Measurements from ENCODE around the gene NHLRC1.
"Not testable (repeated sequence)": the region's sequence is repeated elsewhere in the genome, so short reads cannot be mapped to it uniquely, and the experiment has no call there.

The NHLRC1 gene

DNA sequence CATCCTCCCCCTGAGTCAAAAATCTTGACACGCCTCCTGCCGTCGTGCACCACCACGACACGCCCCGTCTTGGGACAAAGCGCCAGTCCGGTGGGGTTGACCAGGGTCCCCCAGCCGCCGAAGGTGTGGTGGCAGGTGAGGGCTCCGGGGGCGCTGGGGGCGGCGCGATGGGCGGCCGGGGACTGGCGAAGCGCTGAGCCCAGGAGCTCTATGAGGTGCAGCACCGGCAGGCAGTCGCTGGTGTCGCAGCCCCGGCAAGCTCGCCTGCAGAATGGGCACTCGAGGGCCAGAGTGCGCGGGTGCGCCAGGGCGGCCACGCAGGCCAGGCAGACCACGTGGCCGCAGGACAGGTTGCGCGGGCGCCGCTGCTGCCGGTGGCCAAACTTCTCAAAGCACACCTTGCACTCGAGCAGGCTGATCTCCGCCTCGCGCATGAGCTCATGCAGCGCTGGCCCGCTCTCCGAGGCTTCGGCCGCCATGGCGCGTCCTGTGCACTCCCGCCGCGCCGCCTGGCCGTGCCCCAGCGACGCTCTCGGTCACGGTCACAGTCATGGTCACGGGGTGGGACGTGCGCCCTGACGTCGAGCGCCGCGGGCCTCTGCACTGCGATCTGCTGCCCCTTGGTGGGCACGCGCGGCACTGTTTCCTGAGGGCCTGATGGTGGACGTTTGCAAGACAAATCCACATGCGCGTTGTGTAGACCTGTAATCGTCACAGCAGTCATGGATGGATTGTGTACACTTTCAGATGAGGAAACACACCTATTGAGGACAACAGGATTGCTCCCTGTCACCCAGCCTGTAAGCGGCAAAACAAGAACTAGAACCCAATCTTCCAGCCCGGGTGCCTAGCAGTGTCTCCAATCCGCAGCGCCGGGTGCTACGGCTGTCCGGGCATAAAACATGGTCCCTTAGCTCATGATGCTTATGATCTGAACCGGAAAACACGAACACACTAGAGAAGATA lies at the start of gene NHLRC1:
Gene NHLRC1 (minus strand): TSS at position 550 of the 966 bp plus-strand sequence. CDS start 71 bp downstream, at position 479.
- DNase-seq = peak; percentile 78

DNA sequence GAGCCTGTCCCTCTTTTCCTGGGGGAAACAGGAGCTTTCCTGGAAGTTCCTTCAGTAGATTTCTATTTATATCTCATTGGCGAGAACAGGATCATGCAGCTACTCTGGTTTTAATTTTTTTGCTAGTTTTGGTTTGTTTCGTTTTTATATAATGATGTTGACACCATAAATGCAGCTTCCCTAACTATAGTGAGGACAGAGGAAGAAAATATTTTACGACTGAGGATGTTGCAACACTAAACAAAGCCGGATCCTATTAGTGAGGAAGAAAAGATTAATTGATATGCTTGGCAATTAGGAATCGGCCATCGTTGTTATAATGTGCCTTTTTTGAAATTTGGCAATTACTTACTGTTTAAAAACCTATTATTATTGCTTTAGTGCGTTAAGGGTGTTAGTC lies 49.4 kb upstream of the NHLRC1 start:
- DNase-seq = no peak

DNA sequence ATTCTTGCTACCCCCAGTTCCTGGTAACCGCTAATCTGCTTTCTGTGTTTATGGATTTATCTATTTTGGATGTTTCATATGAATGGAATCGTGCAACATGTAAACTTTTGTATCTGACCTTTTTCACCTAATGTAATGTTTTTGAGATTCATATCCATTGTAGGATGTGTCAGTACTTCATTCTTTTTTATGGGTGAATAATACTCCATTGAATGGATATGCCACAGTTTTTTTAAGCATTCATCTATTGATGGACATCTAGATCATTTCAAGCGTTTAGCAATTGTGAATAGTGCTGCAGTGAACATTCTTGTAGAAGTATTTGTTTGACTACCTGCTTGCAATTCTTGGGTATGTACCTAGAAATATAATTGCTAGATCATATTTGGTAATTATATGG lies 45.8 kb upstream of the NHLRC1 start:
- no peak for DNase-seq

DNA sequence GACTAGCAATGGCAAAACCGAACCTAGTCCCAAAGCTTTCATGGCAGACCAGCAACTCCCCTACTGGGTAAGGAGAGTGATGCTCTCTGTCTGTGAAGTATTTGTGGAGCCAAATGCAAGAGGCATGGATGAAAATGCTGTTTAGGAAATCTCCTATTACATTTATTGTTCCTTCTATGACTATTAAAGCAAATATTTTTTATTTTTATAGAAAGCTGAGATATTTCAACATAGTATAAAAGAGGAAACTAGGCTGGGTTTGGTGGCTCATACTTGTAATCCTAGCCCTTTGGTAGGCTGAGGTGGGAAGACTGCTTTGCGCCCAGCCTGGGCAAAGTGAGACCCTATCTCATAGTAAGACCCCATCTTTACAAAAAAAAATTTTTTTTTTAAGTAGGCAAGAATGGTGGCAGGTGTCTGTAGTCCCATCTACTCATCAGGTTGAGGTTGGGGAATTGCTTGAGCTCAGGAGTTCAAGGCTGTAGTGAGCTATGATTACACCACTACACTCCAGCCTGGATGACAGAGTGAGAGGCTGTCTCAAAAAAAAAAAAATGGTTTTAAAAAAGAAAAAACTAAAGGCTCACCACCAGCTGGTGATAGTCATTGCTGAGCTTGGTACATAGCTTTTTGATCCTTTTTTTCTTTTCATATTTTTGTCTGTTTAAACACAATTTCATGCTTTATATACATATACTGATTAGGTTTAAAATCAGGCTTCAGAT lies 44.0 kb upstream of the NHLRC1 start:
- DNase-seq = peak; percentile 32

GRCh38 chr6:18165751-18166150 lies 43.3 kb upstream of the NHLRC1 start:
- no peak for DNase-seq

DNA sequence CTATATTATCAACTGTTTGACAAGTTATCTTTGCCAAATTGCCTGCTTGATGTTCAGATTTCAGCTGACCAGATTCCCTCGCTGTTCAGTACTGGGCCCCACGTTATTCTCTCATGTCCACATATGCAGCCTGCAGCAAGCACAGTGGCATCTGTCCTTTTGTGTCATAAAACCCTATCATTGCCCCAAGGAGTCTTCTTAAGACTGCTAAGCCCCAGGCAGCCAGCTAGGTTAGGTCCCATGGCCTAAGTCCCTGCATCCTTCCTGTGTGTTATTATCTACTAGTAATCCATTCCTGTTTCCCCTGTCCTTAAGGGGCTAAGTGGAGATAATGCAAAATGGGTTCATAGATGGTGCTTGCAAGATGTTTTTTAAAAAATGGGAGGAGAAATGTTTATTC lies 39.9 kb upstream of the NHLRC1 start:
- no peak for DNase-seq

- DNase-seq = no peak
These were observed 39.0 kb upstream of the NHLRC1 start for GRCh38 chr6:18161431-18161830.

- DNase-seq = no peak
These were observed 38.4 kb upstream of the NHLRC1 start for GRCh38 chr6:18160911-18161310.

DNA sequence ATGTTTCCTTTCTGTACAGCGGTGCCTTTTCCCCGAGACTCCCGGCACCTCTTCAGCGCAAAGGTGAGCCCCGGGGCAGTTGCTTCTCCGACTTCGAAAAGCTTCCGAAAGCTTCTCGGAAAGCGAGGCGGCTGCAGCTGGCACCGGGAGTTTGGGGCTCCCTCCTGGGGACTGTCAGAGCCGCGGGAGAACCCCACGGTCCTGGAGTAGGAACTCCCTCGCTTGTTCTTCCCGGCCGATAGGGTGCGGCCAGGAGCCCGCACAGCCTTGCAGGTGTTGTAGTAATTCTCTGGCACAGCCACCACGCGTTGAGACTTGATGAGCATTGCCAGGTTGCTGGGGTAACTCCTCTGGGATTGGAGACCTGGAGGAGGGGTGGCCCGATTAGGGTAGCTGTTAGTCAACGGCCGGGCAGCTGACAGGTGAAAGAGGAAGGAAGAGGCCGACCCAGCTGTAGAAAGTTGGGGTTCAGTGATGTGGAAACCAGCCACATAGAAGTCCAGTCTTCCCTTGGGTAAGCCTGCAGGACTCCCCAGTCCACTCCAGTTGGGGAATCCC lies 33.5 kb upstream of the NHLRC1 start:
- peak; percentile 47 for DNase-seq

DNA sequence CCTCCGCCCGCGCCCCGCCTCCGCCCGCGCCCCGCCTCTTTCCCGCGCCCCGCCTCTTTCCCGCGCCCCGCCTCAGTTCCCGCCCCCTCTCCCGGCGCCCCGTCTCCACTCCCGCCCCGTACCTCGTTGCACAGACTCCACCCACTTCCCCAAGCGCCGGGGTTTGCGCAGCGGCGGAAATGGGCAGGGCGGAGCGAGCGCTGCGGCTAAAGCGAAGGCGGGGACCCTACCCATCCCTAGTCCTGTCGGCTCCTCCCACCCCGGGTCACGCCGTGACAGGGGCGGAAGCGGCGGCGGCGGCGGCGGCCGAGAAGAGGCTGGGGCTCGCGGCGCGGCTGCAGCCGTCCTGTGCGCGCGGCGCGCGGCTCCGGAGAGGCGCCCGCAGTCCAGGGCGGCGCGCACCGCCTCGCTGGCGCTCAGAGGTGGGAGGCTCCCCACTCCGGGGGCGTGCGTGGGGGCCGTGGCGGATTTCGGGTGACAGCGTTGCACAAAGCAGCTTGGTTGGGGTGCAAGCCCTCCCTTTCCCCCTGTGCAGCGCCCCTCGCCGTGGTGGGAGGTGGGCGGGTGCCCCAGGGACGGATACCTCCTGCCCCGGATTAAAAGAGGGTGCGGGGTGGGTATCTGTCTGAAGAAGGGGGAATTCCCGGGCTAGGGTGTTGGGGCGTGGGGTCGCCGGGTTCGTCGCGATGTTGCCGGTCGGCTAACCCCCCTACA lies 32.8 kb upstream of the NHLRC1 start, which contains the start of gene KDM1B:
Gene KDM1B (plus strand): TSS at position 273 of the 714 bp plus-strand sequence. CDS start 4,474 bp downstream, outside the sequence.
- DNase-seq = peak; percentile 99

GRCh38 chr6:18154507-18155149 lies 32.2 kb upstream of the NHLRC1 start, which contains the start of gene TPMT:
TPMT (minus strand) TSS chr6:18155077; CDS start chr6:18149127, 5,950 bp downstream.
- no peak for DNase-seq

GRCh38 chr6:18153311-18153703 lies 30.8 kb upstream of the NHLRC1 start:
- no peak for DNase-seq

- DNase-seq = no peak
These were observed 29.3 kb upstream of the NHLRC1 start for GRCh38 chr6:18151801-18152200.

- not testable (repeated sequence) for DNase-seq
These were observed 28.9 kb upstream of the NHLRC1 start for GRCh38 chr6:18151391-18151790.

DNA sequence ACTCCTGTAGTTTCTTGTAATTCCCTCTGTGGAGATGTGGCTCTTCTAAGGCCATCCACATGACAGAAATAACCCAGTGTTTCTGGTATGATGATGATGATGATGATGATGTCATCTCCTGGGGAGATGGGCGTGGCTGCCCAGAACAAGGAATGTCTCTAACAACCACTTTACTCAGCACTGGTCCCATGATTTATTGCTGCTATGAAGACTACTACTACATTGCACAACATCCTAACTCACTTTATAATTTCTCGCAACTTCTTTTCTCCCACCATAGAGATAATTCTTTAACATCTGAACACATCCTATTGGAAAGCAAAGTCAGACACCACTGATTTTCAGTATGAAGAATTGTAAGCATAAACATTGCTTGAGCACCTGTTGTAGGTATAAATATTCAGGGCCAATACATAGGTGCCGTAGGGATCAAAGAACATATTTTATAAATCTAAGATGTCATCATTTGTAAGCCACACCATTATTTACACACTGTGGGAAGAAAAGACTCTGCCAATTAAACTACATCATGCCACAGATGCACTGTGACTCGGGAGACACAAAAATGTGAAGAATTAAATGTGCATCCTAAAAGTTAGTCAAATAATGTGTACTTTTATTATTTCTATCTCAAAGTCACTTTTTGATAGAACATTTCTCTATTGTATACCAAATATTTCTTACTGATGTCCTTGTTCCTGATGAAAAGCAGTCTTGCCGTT lies 26.0 kb upstream of the NHLRC1 start:
- DNase-seq = peak; percentile 91

- DNase-seq = no peak
These were observed 25.1 kb upstream of the NHLRC1 start for GRCh38 chr6:18147616-18148015.

DNA sequence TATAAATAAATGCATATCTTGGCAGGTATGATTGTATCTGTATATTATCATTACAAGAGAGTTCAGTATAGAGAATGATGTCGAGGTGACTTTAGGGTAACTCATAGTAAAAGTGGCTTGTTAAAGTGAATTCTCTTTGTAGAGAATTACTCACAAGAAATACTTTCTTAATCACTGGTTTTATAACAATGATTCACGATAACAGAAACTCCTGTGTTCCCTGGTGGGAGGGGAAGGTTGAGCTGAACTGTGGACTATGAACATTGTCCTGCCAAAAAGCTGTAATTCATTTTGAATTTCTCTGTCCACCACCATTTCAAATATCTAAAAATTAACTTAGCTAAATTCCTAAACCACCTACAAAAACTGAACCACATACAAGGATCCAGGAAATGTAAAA lies 24.7 kb upstream of the NHLRC1 start:
- peak; percentile 72 for DNase-seq

- DNase-seq = no peak
These were observed 20.0 kb upstream of the NHLRC1 start for GRCh38 chr6:18142591-18142861.

DNA sequence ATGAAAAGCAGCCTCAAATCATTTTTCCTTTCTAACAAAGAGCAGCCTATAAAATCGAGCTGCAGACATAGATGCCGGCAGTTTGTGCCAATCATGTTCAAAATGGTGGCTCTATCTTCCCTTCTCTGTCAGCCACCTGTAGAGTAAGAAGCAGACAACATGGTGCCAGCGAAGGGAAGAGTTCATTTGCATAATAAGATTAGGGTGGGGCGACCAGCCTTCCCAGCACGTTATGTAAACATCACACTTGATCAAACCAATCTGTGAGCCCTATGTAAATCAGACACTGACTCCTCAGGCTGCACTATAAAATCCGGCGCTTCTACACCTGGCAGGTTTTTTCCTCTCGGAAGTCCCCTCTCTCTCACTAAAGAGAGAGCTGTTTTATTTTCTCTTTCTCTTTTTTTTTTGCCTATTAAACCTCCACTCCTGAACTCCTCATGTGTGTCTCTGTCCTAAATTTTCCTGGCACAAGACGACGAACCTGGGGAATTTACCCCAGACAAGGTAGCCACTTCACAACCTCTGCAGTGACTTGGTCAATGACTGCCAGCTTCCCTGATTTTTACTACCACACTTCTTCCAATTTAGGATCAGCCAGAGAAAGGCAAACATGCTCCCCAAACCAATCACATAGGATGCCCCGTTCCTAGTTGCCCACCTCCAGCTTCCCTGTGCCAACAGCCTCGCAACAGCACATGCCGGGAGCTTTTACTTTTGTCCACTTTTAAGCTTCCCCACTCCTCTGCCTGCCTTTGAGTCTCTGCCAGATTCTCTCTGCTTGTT lies 19.5 kb upstream of the NHLRC1 start:
- no peak for DNase-seq

DNA sequence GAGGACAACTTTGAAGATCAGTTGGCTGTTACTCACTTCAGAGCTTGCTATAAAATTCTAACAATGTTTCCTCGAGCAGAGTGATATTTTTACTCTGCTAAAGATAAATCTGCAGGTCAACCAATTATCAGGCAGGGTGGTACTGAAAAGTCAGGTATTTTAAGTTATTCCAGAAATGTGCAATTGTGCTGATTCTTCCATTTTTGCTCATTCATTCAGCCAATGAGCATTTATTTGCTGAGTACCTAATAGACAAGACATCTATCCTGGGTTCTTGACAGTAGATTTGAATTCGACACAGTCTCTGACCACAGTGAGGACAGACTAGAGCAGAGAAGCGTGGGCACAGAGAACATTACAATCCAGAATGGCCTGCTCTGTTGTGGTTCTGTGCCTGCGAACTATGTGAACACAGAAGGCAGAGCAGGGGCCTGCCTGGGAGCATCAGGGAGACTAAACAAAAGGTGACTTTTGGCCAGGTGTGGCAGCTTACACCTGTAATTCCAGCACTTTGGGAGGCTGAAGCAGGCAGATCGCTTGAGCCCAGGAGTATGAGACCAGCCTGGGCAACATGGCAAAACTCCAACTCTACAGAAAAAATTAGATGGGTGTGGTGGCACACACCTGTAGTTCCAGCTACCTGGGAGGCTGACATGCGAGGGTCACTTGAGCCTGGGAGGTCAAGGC lies 17.6 kb upstream of the NHLRC1 start:
- no peak for DNase-seq

Data from HCEC 1CT (cell line).